Colon (tissue), 2 donors: ENCODE results near the gene SMARCAD1.

ENCODE experiments used
- FAIRE-seq: peaks from 2 replicates; lab custom pipeline; 2012; peaks lifted over from hg19 to GRCh38; lab: Jason Lieb, UNC
- donor health status: control.
- donor health status: control.

SMARCAD1 gene, protein sequence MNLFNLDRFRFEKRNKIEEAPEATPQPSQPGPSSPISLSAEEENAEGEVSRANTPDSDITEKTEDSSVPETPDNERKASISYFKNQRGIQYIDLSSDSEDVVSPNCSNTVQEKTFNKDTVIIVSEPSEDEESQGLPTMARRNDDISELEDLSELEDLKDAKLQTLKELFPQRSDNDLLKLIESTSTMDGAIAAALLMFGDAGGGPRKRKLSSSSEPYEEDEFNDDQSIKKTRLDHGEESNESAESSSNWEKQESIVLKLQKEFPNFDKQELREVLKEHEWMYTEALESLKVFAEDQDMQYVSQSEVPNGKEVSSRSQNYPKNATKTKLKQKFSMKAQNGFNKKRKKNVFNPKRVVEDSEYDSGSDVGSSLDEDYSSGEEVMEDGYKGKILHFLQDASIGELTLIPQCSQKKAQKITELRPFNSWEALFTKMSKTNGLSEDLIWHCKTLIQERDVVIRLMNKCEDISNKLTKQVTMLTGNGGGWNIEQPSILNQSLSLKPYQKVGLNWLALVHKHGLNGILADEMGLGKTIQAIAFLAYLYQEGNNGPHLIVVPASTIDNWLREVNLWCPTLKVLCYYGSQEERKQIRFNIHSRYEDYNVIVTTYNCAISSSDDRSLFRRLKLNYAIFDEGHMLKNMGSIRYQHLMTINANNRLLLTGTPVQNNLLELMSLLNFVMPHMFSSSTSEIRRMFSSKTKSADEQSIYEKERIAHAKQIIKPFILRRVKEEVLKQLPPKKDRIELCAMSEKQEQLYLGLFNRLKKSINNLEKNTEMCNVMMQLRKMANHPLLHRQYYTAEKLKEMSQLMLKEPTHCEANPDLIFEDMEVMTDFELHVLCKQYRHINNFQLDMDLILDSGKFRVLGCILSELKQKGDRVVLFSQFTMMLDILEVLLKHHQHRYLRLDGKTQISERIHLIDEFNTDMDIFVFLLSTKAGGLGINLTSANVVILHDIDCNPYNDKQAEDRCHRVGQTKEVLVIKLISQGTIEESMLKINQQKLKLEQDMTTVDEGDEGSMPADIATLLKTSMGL

DNA sequence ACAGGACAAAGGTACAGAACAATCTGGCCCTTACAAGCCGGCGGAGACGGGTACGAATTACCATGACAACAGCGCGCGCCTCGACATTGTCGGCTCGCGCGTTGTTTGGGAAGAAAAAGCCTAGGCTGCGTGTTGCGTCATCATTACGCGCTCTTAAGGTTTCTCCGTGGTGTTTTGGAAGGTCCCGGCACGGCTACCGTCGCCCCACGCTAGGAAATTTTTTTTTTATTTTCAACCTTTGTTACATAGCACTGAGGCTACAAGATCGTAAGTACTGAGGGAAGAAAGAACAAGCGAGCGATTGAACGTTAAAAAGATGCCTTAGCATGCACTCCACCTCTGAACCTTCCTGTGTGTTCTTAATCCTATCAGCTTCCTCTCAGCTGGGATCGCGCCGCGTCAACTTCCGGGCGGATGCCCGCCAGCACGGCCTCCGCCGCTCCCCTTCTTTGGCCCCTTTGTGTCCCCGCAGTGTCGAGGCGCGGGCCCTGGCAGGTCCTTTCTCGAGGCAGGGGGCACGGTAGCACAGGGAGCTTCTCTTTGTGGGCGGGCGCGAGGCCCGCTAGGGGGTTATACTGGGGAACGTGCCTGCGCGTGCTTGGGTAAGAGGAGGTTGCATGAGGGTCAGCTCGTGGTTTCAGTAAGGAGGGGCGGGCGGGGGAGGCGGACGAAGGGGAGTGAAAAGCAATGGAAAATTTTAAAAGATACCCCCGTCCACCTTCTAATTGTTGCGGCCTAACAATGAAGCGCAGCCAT lies at the start of gene SMARCAD1:
TSS of gene SMARCAD1 (plus strand) at position 397 of the 756 bp plus-strand sequence. CDS start 530 bp downstream, outside the sequence.
- no peak for FAIRE-seq

DNA sequence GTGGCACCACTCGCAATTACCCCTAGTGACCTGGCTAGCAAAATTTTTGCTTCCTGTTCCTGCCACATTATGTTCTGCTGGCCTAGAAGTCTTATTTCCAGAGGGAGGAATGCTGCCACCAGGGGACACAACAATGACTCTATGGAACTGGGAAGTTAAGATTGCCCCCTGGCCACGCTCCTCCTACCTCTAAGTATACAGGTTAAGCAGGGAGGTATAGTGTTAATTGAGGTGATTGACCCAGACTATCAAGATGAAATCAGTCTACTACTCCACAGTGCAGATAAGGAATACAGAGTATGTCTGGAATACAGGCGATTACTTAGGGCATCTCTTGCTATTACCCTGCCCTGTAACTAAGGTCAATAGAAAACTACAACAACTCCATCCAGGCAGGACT lies 48.8 kb upstream of the SMARCAD1 start:
- no peak for FAIRE-seq

DNA sequence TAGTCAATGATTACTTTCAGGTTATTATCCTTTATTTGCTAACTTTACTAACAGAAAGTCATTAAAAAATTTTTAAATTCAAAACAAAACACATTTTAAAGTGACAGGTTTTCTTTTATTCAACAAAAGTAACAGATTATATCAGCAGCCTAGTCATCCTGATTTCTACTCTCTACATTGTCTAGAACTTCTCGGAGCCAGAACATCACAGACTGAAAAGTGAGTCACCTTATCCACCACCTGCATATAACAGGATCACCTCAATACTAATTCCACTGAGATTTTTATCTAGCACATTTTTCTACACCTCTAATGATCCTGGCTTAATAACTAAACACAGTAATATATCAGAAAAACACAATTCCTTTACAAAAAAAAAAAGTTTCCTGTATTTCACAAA lies 47.9 kb upstream of the SMARCAD1 start:
- FAIRE-seq, result no peak

DNA sequence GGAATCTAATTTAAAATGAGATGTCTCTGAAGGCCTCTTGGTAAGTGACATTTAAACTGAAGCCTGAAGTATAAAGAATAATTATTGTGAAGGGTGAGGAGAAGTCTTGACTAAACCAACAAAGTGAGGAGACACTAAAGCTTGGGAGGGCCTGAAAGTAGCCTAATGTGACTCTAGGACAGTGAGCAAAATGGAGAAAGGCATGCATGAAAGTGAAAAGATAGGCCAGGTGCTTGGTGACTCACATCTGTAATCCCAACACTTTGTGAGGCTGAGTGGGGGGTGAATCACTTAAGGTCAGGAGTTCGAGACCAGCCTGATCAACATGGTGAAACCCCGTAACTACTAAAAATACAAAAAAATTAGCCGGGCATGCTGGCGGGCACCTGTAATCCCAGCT lies 46.9 kb upstream of the SMARCAD1 start:
- FAIRE-seq, result no peak

DNA sequence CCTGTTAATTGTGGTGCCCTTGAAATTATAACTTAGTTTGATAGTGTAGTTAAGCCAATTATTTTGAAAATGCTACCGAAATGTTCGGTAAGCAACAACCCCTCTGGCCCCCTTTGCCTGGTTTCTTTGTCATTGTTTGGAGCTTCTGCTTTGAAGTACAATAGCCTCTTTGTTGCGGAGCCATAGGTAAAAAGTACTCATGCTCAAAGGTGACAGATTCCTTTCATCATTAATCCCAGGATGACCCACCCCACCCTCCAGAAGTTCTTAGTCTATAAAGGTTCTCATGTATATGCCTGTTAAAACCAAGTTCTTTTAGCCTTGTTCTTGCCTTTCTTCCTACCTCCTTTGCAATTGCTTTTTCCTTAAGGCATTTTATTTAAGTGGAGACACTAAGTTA lies 42.4 kb upstream of the SMARCAD1 start:
- no peak for FAIRE-seq

DNA sequence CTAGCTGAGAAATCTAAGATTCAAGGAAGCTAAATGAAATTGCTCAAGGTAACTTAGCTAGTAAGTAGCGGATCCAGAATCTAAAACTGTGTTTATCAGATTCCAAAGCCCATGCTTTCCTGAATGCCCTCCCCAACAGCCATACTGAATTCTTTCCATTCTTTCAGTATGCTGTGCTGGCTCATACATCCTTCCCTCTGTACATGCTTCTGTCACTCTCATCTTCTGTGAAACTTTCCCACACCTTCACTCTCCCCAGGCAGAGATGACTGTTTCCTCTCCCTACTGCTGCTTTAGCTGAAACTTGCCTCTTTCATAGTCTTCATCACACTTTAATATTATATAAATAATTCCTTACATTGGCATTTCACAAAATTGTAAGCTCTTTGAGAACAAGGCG lies 39.3 kb upstream of the SMARCAD1 start:
- no peak for FAIRE-seq

DNA sequence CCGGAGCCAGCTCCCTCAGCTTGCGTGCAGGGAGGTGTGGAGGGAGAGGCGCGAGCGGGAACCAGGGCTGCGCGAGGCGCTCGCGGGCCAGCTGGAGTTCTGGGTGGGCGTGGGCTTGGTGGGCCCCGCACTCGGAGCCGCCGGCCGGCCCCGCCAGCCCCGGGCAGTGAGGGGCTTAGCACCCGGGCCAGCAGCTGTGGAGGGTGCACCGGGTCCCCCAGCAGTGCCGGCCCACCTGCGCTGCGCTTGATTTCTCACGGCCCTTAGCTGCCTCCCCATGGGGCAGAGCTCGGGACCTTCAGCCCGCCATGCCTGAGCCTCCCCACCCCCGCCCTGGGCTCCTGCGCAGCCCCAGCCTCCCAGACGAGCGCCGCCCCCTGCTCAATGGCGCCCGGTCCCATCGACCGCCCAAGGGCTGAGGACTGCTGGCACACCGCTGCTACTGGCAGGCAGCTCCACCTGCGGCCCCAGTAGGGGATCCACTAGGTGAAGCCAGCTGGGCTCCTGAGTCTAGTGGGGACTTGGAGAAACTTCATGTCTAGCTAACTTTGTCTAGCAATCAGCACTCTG lies 37.8 kb upstream of the SMARCAD1 start:
- FAIRE-seq, result no peak

DNA sequence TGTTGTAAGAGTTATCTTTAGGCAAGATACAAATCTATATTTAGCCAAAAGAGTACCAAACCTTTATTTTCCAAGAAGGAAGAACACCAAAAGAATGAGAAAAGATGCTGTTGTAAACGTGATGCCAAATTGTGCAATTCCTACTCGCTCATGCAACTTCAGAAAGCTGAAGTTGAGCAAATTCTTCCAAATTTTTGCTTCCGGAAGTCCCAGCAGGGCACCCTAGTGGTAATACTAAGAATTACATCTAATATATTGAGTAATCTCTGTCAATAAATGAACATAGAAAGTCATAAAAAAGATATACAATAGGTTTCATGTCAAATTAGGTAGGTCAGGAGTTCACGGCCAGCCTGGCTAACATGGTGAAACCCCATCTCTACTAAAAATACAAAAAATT lies 36.0 kb upstream of the SMARCAD1 start:
- no peak for FAIRE-seq

DNA sequence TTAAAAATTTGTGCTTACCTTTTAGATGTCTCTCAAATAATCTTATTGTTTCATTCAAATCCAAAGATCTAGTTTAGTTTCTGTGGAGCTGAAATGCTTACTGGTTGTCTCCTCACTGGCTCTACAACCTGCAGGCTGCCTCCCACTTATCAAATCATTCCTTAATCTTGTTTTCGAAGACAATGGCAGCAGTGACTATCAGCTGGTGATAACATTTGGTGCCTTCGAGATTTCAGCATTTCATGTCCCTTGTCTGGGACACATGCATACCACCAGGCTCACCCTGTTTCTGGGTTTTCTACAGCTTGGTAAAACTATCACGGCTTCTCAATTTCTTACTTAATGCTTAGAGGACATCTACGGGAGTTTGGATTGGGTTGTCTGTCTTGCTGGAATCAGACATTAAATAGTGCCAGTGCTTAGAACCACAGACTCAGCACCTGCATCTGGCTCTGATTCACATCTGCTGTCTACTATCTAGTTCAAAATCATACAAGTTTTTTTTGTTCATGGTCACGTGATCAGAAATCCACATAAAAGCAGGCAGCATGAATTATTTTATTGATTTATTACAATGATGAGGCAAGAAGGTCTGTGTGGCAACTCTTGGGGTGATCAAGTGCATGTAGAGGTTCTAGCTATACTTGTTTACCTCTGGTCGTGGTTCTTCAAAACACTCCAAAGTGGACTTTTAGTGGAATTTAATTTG lies 32.0 kb upstream of the SMARCAD1 start:
- no peak for FAIRE-seq

DNA sequence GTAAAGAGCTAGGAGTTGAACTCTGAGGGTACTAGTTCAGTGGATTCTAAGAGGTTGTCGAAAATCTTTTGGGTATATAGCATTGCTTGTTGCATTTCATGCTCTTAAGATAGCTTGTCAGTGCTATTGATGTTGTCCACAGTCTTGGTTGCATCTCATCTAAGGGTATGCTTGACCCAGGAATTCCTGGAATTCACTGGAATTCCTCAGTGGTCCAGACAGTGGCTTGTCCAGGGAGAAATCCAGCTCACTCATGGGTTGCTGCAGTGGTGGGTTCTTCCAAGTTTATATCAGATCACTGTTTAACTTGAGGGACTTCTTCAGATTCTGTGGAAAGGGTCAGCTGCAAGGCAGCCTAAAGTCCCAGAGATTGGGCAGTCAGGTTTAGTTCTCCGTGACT lies 29.8 kb upstream of the SMARCAD1 start:
- FAIRE-seq, result no peak

DNA sequence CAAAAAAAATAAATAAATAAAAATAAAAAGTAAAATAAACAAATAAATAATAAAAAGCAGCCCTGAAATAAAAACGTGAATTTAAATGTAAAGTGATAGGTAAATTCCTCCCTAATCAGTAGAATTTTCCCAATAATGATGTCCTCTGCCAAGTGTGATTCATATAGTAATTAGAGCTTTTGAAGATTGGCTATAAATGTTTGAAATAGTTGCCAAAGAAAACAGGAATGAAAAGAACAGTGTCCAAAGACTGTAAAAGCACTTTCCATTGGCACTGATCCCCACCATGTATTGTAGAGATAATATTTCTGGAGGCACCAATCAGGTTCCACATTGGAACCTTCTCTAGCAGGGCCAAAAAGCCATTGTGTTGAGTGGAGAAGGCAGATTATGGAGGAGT lies 25.9 kb upstream of the SMARCAD1 start:
- no peak for FAIRE-seq

DNA sequence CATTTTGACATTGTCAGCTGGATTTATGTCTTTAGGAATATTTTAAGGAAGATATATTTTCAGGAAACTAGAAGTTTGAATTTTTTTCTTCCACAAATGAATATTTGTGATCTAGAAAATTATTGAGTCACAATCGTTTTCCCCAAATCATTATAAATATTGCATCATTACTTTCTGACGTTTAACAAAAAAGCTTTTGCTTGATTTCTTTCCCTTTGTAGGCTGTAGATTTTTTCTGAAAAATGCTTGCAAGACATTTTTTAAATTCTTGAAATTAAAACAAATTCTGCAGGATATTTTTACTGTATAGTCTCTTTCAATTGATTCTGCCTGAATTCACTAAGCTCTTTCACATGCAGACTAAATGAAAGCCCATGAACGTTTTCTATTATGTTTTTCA lies 4.9 kb upstream of the SMARCAD1 start:
- no peak for FAIRE-seq

DNA sequence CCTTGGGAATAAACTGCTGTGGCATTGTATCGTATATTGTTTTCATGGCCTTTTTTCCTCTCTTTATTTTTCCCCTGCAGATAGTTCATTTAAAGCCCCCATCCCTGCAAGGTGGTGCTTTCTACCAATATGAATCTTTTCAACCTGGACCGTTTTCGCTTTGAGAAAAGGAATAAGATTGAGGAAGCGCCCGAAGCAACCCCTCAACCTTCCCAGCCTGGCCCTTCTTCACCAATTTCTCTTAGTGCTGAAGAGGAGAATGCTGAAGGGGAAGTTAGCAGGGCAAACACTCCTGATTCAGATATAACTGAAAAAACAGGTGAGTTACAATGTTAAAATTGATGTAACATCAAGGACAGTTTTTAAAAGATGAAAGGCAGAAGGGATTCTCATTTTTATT lies 601 bp downstream of the SMARCAD1 start:
- FAIRE-seq, result no peak

DNA sequence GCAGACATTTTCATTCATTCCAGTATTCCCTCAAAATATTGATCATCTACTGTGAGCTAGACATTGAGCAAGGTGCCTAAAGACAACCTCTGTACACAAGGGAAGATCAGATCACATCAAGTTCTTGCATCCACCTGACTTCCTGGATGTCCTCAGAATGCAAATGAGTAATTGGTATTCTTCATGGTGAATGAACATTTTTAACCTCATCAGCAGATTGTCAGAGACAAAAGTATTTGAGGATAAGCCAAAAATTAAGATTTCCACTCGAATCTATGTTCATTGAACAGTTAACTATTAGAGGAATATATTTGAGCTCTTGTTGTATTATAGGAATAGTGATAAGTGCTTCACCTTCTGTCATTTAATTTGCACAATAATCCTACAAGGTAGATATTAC lies 1.3 kb downstream of the SMARCAD1 start:
- FAIRE-seq, result no peak

DNA sequence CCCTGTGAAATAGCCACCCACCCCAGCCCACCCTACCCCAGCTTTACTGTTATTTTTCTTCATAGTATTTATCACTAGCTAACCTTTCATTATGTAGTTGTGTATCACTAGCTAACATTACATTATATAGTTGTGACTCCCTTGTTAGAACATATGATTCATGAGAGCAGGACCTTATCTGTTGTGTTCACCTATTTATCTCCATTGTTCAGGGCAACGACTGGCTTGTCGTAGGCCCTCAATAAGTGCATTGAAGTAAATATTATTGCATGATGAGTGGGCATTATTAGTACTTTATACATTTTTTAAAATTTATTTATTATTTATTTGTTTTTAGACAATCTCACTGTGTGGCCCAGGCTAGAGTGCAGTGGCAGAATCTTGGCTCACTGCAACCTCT lies 4.2 kb downstream of the SMARCAD1 start:
- no peak for FAIRE-seq

DNA sequence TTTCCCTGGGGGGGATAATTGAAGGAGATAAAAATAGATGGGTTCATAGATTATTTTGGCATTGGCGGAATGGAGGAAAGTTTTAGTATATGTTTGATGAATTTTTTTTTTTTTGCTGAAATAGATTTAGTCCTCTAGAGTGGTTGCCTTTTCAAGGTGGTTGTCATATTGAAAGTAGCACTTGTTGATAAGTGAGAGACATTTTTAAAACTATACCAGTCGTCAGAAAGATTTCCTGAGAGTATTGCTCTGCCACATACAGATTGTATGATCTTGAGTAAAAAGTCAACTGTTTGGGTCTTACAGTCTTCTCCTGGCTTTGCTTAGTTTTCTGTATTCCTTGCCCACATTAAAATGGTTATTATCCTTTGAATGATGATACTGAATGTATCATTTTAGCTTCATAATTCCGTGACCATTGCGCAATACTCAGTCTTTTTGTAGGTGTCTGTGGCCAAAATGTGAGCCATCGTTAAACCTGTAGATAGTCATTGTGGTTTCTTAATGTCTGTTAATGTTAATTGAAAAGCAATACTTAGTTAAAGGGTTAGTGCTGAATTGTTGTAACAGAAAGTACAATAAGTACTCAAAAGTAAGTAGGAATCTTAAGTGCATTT lies 7.1 kb downstream of the SMARCAD1 start:
- FAIRE-seq, result no peak

DNA sequence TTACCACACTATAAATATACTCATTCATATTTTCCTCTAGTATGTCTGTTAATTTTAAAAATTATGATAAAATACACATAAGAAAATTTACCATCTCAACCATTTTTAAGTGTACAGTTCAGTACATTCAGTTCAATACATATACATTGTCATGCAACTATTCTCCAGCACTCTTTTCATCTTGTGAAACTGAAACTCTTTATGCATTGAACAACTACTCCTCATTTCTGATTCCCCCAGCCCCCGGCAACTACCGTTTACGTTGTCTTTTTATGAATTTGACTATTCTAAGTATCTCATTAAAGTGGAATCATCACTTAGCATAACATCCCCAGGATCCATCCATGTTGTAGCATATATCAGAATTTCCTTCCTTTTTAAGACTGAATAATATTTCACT lies 8.7 kb downstream of the SMARCAD1 start:
- FAIRE-seq, result no peak

DNA sequence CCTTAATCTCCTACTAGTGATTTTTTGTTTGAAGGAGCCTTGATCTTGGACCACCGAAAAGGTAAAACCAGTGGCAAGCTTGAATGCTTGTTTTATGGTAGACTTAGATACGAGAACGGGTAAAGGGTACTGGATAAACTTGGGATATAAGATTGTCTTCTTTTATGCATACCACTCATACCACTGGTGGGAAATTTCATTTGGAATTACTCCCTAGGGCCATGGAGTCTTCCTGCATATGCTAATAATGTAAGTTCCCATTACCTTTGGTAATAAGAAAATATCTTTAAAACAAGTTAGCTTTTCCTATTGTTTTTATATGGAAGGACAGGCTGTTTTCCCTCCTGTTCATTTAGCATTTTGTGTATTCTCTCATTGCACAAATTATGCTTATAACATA lies 11.7 kb downstream of the SMARCAD1 start:
- FAIRE-seq, result no peak

DNA sequence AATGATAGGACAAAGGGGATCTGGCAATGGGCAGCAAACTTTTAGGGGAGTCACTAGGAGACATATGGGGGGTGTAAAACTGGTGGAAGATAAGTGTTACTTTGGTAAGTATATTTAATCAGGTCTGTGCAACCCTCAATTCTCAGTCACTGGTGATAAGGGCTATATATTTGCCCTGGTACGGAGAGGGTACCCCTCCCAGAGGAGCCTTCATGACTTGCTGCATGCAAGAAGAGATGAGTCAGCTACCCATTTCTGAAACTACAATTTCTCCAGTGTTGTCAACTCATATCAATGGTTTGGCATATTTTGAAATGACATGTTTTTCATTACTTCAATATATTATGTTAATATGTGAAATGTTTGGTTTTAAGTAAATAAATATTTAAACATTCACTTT lies 14.3 kb downstream of the SMARCAD1 start:
- no peak for FAIRE-seq

DNA sequence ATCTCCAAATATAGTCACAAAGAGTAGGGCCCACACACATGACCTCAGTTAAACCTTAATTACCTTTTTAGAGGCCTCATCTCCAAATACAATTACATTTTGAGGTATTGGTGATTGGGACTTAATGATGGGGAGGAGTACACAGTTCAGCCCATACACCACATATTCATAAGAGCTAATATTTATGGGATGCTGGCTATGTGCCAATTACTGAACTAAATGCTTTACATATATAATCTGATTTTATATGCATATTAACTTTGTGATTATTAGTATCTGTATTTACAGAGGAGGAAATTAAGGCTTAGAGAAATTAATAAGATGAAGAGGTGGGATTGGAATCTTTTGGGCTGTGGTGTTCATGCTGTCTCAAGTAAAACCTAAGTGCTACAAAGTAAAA lies 17.8 kb downstream of the SMARCAD1 start:
- FAIRE-seq, result no peak

DNA sequence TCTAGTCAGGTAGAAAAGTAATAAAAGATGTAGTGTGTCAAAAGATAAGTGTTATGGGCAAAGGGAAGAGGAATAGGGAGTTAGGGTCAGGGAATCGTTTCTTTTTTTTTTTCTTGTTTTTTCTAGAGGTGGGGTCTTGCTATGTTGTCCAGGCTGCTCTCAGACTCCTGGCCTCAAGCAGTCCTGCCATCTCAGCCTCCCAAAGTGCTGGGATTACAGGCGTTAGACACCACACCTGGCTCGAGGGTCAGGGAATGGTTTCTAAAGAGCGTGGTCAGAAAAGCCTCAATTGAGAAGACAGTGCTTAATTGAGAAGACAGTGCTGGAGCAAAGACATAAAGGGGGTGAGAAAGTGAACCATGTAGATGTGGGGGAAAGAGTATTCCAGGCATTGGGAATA lies 19.1 kb downstream of the SMARCAD1 start:
- no peak for FAIRE-seq
